ENCODE results near the gene ISLR.
A peak's percentile ranks its signal among the peaks of the same experiment; 100 is the strongest.

Gene ISLR

DNA sequence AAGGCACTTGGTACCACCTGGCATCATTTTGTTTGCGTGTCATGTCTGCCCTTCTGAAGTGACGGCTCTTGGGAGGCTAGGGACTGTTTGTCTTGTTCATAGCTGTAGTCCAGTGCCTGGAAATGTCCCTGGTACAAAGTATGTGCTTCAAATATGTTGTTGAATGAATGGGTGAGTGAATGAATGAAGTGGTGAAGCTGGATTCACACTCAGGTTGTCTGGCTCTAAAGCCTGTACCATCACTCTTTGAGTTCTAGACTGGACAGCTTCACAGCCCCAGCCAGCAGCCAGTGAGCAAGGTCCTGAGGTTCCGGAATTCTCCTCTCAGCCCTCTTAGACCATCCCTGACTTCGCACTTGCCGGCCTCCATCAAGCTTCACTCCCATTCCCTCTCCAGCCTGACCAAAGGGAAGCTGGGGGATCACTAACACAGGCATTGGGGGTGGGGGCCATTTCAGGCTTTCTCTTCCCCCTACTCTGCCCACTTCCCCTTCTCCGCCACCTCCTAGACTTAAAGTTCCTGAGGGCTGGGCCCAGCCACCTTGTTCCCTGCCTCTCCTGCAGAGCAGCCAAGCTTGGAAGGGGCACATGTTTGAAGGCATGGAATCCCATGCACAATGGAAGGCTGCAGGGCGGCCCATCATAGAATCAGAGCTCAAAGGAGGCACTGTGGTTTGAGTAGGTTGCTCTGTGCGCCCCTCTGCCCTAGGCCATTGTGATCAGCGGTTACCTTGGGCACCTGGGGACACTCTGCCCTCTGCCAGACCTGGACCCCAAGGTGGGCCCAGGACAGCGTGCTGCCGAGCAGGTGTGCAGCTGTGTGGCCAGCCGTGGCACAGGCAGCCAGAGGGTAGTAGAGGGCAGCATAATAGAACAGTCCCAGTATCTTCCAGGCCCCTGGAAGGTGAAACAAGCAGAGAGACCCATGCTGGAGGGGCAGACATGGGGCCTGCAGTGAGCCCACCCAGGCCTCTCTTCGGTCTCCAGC lies 21.4 kb downstream of the ISLR start:
- DNase-seq (ENCODE audit: low spot score) = no peak

DNA sequence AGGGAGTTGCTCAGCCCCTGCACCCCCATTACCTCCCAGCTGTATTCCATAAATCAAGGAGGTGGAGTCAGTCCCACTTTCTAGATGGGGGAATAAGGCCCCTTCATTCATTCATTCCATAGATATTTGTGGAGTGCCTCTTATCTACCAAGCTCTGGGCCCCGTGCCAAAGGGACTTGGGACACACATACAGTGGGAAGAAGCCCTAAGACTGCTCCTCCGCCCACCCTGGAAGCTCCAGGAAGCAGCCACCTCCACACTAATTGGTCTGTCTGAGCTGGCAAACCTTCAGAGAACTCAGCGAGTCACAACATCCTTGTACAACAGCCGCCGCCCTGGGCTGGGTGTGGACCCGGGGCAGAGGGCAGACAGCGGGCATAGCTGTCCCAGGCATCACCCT lies 22.7 kb downstream of the ISLR start:
- DNase-seq (ENCODE audit: low spot score) = no peak

DNA sequence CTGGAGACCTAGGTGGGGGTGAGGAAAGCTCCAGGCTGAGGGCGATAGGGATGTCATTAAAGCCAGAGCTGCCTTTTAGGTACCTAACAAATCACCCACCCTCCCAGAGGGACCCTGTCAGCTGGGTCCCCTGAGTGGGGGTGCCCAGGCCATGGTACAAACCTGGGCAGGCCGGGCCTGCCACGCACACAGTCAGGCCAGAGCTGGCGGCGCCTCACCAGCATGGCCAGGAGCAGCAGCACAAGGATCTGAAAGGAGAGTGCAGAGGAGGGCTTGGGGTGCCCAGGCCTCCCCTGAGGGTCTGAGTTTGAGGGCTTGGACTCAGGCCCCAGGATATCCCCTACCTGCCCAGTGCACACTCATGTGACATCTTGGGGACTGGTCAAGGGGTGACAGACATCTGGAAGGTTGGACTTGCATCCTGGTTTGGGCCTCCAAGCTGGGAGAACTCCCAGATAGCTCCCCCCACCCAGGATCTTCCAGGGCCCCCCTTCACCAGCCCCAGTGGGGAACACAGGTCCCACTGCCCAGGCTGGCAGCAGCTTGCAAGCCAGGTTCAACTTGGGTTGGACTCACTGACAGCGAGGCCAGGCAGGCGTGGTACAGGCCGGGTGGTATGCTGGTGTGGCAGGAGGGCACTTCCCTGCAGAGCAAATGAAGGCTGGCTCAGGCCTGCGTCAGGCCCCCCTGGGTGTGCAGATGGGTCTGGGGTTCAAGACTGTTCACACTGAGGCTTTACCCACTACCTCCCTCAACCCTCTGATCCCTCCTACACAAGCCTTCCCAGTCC lies 23.9 kb downstream of the ISLR start:
- no peak for DNase-seq (ENCODE audit: low spot score)

DNA sequence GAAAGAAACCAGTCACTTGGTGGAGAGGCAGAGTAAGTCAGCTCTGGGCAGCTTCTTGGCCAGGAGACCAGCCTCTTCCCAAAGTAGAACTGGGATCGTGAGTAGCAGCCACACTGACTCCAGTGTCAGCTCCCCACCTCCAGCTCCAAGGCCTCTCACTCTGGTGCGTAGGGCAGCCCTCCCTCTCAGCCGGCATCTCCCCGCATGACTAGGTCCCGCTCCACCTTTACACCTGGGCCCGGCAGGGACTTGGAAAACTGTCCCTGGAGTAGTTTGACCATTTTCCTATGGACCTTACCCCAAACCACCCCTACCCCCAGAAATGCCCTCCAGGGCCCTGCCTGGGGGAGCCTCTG lies 25.8 kb downstream of the ISLR start:
- no peak for DNase-seq (ENCODE audit: low spot score)

DNA sequence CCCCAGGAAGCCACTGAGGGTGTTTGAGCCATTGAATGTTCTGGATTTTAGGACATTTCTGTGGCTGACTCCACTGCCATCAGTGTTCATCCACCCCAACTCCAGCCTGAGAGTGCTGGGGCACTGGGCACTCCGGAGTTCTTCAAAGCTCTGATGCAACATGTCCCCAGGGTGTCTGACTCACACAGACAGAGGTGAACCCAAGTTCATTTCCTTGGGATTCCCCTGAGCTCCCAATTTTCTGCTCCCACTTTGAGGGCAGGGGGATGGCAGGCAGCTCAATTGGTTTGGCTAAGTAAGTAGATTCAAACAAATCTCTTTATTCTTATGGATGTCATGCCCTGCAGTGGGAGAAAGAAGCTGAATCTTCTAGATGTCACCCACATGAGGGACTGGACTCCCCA lies 26.9 kb downstream of the ISLR start:
- DNase-seq (ENCODE audit: low spot score) = no peak

DNA sequence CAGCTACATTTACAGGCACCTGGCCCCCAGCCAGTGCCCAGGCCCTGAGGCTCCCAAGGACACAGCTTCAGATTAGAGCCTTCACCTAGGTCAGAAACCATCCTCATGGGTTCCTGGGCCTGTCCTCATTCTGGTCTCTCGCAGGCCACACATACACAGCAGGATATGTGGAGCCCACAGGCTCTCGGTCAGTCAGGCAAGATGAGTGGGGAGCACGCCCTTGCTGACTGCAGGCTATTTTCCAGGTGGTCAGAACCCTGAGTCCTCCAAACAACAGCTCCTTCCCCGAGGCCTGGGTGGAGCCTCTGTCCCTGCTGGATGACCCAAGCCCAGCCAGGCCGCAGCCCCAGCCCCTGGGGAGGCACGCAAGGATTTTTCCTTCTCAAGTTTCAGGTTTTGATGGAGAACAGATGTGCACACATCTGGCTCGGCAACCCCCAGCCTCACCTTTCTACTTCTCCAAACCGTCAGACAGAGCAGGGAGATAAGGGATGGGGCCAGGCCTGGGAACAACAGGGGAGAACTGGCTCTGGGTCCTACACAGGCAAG lies 27.4 kb downstream of the ISLR start:
- DNase-seq (ENCODE audit: low spot score) = no peak

DNA sequence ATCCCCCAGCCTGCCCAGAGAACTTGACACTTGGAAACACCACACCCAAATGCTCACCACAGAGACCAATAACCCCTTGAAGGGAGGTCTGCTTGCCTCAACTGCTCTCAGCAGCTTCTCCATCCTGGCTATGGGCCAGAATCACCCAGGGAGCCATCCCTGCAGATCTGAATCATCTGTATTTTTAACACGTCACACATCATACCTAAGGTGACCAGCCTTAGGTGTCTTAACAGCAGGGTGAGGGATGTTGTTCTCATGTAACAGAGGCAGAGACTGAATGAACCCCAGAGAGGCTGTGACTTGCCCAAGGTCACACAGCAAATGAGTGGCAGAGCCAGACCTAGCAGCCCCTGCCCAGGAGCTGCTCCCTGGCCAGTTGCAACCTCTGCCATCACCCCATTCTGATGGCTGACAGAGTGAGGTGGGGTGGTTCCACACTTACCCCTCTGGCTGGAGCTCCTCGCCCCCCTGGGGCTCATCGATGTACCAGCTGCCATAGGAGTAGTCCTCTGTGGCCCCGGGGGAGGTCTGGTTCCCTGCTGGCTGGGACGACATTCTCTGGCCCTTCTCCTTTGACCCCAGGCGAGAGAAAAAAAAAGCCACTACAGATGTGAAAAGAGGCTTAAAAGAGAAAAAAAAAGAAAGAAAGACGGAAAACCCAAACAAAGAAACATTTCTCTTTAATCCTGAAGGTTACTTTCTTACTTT lies 28.4 kb downstream of the ISLR start:
- DNase-seq (ENCODE audit: low spot score) = no peak

DNA sequence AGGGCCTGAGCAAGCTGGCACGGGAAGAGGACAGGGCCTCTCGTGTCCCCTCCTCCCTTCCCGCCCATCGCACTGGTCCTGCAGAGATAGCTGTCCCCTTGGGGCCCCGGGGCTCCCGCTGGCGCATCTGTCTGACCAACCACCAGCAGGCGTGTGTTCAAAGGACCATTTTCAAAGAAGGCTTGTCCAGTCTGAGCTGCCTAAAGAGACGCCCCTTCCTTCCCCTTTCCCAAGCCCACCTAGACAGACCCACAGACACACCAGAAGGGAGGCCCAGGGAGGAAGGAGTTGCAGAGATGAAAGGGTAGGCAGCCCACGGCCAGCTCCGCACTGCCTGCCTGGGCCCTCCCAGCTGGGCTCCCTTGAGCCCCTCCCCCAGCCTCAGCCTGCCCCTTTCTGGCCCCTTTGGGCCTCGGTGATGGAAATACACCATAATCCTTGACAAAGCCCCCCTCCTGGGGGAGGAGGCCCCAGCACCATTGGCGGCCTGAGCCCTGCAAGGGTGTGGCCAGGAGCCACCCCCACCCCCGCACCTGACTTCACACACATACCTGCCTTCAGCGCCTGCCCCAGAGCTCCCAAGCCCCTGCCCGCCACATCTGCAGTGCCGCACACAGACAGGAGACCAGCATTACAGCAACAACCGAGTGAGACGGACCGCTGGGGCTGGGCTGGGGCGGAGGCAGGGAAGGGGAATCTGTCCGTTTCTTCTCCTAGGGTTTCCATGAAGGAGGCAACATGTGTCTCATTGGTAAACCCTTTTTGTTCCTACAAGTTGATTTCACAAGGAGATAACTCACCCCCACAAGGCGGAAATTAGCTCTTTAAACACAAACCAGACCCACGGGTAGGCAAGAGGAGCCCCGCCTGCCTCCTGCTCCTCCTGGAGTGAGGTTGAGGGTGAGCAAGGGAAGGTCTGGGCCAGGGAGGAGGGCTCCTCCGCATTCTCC lies 29.2 kb downstream of the ISLR start, which contains the start of gene STRA6:
TSS of gene STRA6 (minus strand) at position 336 of the 950 bp plus-strand sequence. CDS start 520 bp downstream, outside the sequence.
- DNase-seq (ENCODE audit: low spot score) = peak; percentile 77

DNA sequence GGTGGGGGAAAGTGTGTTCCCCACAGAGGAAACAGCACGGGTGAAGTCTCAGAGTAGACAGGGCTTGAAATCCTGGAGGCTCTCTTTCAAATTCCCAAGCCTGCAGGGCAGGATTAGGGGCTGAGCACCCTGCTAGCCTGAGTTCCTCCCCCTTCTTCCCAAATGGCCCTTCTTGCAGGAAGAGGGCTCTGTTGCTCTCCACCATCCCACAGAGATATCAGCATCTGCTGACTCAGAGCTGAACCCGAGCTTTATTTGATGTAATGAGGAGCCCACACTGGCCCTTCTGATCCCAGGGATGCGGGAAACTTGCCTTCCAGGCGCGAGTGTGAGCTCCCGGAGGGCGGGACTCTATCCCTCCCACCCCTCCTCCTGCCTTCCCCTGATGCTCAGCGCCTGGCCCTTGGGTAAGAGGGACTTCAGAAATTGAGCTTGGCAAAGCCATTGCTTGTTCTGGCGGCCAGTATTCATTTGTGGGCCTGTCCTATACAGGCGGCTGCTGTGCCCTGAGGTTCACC lies 30.5 kb downstream of the ISLR start:
- no peak for DNase-seq (ENCODE audit: low spot score)

DNA sequence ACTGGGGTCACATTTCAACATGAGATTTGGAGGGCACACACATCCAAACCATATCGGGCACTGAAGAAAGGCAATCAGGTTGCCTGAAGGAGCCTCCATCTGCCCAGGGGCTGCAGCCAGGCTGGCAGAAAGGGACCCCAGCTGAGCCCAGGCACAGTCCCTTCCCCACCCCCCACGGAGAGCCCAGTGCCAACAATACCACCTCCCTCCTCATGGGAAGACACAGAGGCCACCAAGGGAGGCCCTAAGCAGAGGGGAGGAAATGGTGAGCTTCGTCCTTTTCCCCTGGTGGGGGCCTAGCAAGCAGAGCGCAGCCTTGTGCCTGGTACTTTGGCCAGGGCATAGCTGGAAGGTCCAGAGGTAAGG lies 32.1 kb downstream of the ISLR start:
- no peak for DNase-seq (ENCODE audit: low spot score)

DNA sequence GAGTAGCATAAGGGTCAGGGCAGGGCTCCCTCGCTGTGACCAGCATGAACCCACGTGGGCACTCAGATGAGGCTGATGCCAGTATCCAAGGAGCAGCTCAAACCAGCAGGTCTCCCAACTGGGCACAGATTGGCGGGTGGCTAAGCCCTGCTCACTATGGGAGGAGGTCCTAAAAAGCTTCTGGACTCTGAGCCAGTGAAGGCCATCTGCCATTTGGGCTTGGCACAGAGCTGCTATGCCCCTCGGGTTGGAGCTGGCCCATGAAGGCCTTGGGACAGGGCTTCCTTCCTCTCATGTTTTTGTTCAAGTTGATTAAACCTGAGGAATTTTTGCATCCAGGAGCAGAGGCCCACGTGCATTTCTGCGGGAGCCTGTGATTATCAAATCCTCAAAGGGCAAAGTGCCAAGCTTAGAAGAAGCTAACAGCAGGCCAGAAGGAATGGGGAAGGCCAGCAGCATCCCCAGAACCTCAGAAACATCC lies 33.3 kb downstream of the ISLR start:
- DNase-seq (ENCODE audit: low spot score) = peak; percentile 85

DNA sequence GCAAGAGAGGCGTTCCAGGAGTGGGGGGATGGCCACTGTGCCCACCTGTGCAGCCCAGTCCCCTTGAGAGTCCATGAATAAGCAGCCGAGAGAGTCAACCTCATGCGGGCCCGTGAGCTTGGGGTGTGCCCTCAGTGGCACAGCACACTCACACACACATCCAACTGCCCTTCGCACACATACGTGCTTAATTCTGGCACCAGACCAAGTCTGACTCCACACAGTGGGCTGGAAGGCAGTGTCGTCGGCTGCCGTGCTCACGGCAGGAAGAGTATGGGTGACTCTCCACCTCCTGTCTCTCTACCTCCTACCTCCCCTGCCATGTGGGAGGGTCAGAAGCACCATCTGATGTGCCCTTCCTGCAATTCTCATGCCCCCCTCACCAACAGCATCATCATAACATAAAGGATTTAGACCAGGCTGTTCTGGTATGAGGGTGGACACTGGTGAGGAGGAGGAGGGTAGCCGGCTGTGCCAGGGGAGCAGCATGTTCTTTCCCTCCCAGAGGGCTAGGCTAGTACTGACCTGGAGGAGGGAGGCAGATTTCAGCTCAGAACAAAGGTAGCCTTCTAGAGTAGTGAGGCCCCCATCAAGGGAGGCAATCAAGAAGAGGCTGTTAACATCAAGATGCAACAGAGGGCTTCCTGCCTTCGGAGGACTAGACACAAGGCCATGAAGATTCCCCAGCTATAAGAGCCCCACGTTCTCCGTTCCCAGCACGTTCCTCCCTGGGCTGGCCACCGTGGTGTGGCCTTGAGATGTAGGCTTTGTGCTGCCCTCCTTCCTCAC lies 34.3 kb downstream of the ISLR start:
- no peak for DNase-seq (ENCODE audit: low spot score)

DNA sequence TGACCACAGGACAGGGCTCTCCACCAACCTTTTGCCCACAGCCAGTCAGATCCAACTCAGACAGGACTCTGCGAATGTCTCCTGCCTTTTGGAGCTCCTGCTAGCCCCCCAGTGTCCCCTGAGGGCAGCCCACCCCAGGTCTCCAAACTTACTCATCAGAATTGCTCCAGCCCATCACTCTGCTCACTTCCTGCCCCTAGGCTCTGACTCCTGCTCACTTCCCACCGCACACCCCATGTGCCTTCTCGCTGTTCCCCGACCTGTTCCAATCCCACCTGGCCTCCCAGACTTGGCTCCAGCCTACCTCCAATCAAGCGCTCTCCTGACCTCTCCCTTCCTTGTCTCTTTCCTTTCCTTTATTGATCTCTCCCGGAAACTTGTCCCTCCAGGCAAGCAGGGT lies 35.0 kb downstream of the ISLR start:
- DNase-seq (ENCODE audit: low spot score) = no peak

DNA sequence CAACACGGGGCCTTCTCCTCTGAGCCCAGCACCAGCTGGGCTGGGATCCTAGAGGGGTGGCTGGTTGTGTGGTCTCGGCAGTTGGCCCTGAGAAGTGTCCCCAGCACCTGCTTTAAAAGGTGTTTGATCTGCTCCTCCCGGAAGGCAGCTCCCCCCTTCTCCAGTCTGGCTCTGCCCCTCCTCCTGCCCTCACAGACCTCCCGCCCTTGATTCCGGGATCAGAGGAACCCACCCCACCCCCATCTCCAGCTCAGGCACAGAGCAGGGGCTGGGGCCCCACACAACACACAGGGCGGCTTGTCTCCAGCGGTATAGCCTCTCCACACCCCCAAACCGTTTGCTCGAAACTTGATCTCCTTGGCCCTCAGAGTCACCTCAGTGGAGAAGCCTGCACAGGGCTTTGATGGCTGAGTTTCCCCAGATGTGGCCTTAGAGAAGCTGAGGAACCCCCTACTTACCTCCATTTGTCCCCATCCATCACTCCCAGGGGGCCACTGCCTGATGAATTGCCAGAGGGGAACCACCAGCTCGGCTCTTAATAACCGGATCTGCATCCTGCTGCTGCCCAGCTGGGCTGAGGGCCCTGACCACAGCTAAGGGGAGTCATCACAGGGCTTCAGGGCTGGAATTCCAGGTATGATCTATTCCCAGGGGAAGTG lies 35.5 kb downstream of the ISLR start:
- no peak for DNase-seq (ENCODE audit: low spot score)

DNA sequence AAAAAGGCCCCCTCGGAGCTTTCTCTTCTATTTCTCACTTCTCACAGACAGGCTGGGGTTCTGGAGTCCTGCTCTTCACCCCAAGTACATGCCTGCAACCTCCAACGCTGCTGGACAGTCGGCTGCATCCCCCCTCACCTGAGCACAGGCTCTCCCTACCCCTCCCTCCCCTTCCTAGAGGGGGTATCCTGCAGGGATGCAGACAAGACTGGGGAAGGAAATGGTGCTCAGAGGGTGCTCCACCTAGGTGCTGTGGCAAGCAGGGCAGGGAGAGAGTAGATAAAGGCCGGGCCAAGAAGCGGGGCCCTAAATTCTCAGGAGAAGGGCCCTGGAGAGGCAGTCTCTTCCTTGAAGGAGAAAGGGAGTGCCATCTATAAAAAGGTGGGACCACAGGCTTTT lies 36.0 kb downstream of the ISLR start:
- DNase-seq (ENCODE audit: low spot score) = no peak

DNA sequence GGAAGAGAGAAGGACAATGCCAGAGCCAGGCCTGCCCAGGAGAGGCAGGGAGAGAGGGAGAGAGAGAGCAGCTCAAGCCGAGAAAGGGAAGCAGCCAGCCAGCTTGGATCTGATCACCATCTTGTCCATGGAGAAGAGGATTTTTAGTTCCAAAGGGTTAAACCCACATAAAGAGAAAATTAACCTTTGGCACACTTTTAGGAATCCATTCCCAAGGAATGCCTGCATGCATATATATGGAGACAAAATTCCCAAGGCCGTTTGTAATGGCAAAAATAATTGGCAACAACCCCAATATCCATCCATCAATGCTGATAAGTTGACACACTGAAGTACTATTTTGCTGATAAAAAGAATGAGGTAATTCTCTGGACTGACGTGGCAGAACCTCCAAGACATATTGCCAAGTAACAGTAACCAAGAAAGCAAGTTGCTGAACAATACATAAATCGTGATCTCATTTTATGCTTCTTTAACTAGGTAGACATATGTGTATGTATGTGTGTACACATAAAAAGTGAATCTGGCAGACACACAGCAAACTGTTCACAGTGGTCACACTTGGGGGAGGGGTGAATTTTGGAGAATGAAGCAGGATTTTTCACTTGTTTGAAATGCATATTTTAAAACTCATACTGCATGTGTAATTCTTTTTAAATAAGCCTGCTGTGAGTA lies 36.6 kb downstream of the ISLR start:
- no peak for DNase-seq (ENCODE audit: low spot score)

DNA sequence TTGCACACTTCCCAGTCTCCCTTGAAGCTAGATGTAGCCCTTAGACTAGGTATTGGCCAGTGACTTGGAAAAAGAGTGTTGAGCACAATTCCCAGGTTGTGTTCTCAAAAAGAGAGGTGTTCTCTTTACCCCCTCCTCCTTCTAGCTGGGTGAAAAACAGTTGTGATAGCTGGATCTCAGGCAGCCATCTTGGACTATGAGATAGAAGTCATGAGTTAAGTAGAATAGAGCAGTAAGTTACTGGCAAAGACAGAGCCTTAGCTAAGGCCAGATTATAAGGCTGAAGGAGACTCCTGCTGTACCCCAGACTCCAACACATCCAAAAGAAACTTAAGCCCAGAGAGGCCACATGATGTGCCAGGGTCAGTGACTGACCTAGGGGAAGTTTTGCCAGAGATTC lies 37.2 kb downstream of the ISLR start:
- no peak for DNase-seq (ENCODE audit: low spot score)

DNA sequence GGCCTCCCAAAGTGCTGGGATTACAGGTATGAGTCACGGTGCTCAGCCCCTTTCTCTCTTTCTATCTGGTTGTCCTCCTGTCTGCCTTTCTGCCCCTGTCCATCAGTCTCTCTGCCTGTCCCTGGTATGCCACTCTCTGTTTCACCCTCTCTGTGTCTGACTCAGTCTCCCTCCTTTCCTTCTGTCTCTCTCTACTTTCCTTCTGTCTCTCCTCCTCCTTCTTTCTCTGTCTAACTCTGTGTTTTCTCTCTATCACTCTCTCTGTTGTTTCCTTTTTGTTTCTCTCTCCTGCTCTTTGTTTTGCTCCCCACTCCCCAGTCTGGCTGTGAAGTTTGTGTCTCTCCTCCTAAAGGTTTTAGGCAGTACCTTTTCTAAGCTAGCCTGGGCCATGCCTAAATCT lies 38.1 kb downstream of the ISLR start:
- no peak for DNase-seq (ENCODE audit: low spot score)

DNA sequence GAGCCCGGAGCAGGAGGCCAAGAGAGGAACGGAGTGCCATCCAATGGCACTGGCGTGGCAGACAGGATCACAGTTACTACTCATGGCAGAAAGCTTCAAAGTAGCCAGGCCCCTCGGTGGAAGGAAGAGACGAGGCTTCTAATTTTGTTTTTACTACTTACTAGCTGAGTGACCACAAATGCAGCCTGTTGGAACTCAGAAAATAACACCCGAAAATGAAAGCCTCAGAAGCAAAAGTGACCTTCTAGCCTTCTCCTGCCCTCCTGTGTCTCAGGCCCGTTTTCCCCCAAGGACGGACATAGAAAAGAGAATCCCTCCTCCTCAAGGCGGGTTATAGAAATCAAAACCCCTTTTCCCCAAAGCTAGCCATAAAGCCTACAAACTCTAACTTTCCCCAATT lies 39.0 kb downstream of the ISLR start:
- DNase-seq (ENCODE audit: low spot score) = no peak

All from cerebellar cortex (tissue), 1 donor.